HG03442 (cell line): ENCODE data around the gene UCK1.

Experiments used
- ATAC-seq: cut with Tn5 transposase; IDR thresholded peaks from one replicate; pipeline ENCODE4 v1.9.1; 2021; ENCODE audit warnings: mild to moderate bottlenecking, moderate library complexity; ENCODE audit not compliant: unreplicated experiment

Gene UCK1

GRCh38 chr9:131499254-131499767, 31.8 kb downstream of the UCK1 start:
- no peak for ATAC-seq

GRCh38 chr9:131496844-131497405, 34.1 kb downstream of the UCK1 start:
- no peak for ATAC-seq

GRCh38 chr9:131495785-131496184, 35.3 kb downstream of the UCK1 start:
- ATAC-seq, result no peak

GRCh38 chr9:131494296-131494870, 36.7 kb downstream of the UCK1 start:
- no peak for ATAC-seq

GRCh38 chr9:131492070-131492469, 39.0 kb downstream of the UCK1 start:
- no peak for ATAC-seq

GRCh38 chr9:131491001-131491710, 39.9 kb downstream of the UCK1 start:
- ATAC-seq, result no peak

- no peak for ATAC-seq
Measured at GRCh38 chr9:131490514-131490913, 40.5 kb downstream of the UCK1 start.

- no peak for ATAC-seq
Measured at GRCh38 chr9:131487621-131488031, 43.4 kb downstream of the UCK1 start.

- ATAC-seq, result no peak
Measured at GRCh38 chr9:131487001-131487400, 44.1 kb downstream of the UCK1 start.

GRCh38 chr9:131485728-131486422, 45.2 kb downstream of the UCK1 start:
- no peak for ATAC-seq

- ATAC-seq, result no peak
Measured at GRCh38 chr9:131485206-131485605, 45.9 kb downstream of the UCK1 start.

- no peak for ATAC-seq
Measured at GRCh38 chr9:131484560-131485185, 46.4 kb downstream of the UCK1 start.

- ATAC-seq, result no peak
Measured at GRCh38 chr9:131484051-131484445, 47.0 kb downstream of the UCK1 start.

- no peak for ATAC-seq
Measured at GRCh38 chr9:131483319-131484050, 47.6 kb downstream of the UCK1 start.

GRCh38 chr9:131482343-131483006, 48.6 kb downstream of the UCK1 start:
- no peak for ATAC-seq

GRCh38 chr9:131481441-131482342, 49.4 kb downstream of the UCK1 start:
- ATAC-seq, result no peak

- no peak for ATAC-seq
Measured at GRCh38 chr9:131480258-131480657, 50.8 kb downstream of the UCK1 start.

- no peak for ATAC-seq
Measured at GRCh38 chr9:131478911-131479310, 52.2 kb downstream of the UCK1 start.

- no peak for ATAC-seq
Measured at GRCh38 chr9:131478421-131478868, 52.6 kb downstream of the UCK1 start.
